ENCODE measurements around the gene PCAT6.

PCAT6 gene

DNA sequence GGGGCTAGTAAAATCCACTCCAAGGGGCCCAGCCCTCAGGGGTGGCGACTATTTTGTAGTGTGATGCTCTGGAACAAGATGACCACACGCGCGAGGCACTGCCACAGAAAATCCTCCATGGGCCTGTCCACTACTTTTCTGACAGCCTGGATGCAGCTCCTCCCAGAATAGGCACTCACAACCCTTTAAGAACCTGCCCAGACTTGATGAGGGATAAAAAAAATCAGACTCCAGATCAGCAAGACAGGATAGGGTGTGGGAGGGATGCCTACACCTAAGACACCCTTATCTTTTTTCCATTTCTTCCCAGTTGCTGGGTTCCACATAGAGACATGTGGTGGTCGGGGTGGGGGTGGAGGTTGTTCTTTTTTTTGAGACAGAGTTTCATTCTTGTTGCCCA is 33.5 kb downstream of the PCAT6 start:
- no peak for DNase-seq (ENCODE audit: low read depth in 2 of 2, low spot score in 1 of 2)

DNA sequence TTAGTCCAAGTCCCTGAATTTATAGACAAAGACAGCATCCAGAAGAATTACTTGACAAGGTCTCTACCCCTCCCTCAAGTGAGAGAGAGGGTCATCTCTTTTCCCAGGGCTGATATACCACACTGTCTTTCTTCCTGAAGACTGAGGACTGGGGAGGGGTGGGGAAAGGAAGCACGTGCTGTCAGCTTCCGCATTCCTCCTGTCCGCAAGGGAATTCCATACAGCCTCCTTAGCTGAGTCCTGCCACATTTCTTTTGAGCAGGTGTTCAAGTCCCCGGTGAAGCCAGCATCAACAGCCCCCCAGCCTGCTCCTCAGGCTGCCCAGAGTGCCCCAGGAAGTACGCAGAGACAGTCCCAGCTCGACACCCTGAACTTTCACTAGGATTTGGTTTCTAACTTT is 34.2 kb downstream of the PCAT6 start:
- DNase-seq (ENCODE audit: low read depth in 2 of 2, low spot score in 1 of 2), result no peak

DNA sequence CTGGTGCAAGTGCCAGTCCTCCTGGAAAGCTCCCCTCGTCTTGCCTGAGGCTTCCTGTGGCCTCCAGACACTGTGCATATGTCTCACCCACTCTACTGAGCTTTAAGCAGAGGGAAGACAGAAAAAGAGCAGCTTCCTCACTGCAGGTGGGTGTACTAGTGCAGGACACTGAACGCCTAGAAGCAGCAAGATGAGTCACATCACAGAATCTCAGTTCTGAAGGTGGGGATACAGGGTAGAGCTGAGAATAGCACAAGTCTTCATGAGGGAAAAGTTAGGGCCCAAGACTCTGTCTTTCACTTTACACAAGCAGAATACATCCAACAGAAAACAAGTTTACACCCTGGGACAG is 37.4 kb downstream of the PCAT6 start:
- no peak for DNase-seq (ENCODE audit: low read depth in 2 of 2, low spot score in 1 of 2)

DNA sequence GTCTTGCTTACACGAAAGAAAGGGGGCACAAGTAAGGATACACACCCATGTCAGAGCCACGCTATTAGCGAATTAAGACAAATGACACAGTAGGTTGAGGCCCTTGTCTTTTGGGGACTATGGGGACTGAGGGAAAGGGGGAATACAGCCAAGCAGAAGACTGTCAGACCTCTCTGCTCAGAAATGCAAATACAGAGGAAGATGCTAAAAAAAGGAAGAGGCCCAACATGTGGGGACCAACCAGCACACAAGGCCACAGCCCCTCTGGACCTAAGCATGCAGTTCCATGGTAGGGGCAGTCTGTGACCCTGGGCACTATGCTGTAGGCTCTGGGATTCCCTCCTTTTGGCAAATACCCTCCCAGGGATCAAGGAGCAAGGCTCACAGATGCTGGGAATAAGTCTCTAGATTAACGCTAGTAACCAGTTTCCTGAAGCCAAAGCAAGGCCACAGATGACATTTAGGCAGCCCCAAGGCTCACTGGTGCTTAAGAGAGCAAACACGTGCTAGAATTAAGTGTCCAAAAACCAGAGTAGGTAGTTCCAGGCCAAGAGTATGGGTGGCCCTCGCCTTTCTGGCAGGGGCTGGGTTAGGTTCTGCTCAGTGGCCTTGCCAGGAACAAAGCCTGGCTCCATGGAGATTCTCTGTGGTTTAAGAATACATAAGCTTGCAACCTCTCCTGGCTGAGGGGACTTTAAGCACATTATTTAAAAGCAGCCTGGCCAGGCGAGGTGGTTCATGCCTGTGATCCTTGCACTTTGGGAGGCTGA is 40.0 kb downstream of the PCAT6 start:
- DNase-seq (ENCODE audit: low read depth in 2 of 2, low spot score in 1 of 2), result no peak

DNA sequence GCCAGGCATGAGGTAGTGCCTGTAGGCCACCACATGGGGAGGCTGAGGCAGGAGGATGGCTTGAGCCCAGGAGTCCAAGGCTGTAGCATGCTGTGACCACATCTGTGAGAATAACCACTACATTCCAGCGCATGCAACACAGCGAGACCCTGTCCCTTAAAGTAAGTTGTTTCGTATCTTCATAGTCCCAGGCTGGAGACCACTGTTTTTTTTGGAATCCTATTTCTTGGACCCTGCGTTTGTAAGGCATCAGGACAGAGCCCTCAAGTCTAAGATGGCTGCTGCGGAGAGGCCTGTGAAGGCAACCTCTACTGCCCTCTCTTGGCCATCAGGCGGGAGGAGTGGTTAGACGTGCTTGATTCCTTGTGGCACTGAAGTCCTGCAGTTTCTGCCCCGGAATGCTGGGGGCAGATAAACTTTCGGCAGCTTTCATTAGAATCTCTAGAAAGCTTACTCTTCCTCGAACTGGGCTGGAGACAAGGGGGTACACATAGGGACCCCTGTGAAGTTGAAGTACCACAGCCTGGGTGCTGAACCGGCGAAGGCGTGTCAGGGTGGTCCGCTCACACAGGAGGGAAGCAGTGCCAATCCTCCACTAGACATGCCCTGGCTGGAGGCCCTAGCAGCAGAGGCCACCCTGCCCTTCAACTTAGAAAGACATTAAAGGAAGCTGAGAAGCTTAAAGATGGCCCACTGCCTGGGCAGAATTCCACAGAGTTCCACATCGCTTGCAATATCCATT is 41.6 kb downstream of the PCAT6 start:
- no peak for DNase-seq (ENCODE audit: low read depth in 2 of 2, low spot score in 1 of 2)

DNA sequence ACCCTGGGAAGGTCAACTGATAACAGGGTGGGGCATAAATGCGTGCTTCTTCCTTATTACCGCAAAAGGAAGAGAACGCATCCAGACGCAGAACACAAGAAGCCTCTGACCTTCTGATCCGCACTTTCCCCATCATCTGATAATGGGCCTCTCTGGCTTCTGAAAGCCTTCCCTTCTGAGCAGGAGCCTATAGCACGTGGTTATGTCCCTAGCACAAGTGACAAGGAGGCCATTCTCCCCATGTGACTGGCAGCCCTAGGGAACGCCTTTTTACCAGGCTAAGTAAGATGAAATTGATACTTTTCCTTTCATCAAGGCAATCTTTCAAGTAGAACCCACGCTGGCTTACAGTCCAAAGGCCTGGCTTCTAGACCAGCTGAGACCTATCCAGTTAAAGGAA is 44.0 kb downstream of the PCAT6 start:
- no peak for DNase-seq (ENCODE audit: low read depth in 2 of 2, low spot score in 1 of 2)

DNA sequence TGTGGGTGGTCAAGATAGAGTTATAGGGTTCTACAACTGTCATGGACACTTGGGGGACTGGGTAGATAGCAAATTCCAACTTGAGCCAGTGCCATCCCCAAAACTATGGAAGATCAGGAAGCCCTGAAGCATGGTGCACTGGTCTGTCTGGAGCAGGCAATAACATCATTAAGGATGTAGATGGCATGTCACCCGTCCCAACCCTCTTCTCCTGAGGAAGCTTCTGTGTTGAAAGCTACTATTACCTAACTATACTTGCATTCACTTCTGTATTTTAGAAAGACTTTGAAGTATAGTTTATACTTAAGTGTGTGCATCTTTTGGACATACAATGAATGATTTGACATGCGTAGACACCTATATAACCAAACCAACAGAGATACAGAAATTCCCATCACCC is 45.3 kb downstream of the PCAT6 start:
- no peak for DNase-seq (ENCODE audit: low read depth in 2 of 2, low spot score in 1 of 2)

DNA sequence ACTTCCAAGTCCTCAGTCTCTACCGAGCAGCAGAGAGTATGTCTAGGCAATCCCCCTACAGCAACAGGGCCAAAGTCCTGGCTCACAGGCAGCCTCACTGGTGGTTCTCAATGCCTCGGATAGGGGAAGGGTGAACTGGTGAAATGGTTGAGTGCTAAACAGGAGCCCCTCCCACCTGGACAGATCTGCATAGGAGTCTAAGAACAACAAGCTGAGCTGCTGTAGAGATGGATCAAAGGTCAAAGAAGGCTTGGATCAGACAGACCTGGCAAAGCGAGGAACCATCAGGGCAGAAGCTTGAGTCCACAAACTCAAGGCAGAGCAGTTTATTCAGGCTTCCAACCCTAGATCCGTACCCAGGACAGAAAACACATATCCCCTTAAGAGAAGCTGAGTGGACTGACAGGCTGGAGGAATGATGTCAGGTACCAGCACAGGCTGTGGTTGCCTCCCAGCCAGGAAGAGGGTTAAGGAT is 46.4 kb downstream of the PCAT6 start:
- no peak for DNase-seq (ENCODE audit: low read depth in 2 of 2, low spot score in 1 of 2)

DNA sequence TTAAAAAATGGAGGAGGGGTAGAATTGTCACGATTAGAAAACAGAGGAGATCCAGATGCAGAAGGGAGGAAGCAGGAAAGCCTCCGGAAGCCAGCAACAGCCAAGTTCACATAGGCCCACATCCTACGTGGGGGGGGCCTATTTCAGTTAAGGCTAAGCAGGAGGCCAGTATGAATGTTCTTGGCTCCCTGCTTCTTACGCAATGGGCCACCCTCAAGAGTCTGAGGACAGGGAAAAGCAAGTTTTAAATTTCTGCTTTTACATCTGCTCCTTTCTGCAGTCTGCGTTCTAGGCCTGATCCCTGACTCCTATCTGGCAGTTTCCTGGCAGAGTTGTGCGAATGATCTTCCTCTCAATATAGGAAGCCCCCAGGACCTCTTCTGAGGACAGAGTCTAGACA is 47.6 kb downstream of the PCAT6 start:
- no peak for DNase-seq (ENCODE audit: low read depth in 2 of 2, low spot score in 1 of 2)

DNA sequence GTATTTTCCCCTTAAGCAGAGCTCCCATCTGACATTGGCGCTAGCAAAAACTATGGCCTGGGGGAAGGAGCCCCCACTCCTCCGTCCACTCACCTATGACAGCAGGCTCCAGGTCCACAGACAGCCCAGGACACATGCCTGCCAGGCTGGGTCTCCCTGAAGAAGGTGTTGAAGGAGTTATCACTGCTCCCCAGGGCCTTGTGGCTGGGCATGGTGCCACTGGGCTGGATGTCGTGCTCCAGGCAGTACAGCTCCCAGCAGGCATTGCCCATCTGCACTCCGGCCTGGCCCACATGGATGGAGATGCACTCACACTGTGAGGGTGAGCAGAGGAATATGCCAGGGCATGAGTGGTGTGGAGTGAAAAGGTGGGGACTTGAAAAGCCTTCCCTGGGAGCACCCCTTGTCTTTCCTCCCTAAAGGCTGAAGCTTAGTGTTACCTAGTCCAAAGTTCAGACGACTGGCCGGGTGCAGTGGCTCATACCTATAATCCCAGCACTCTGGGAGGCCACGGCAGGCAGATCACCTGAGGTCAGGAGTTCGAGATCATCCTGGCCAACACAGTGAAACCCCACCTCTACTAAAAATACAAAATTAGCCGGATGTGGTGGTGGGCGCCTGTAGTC is 48.1 kb downstream of the PCAT6 start:
- DNase-seq (ENCODE audit: low read depth in 2 of 2, low spot score in 1 of 2), result no peak

DNA sequence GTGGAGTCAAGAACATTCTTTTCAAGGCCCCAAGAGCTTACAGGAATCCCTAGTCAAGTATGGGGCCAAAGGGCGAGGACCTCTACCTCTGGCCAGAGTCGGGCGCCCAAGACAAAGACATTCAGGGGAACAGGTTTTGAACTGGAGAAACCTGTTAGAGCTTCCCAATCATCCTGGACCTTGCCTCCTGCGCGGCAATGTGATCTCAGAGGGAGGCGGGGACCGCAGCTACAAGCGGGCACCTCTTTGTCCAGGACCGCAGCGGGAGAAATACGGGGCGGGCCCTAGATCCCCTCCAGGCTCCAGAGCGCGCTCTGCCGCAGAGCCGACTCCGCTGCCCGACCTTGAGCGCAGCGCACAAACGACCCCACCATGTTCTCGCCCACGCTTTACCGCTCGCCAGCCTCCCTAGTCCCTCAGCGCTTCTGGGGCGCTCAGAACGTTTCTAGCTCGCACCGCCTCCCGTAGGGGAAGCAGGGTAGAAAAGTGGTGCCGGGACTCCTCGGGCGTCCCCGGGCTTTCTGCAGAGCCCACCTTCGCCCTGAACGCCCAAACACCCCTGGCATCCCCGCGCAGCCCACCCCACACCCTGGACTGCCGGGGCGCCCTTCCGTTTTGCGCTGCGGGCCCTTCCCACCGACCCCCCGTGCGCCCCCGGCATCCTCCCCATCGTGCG is 50.1 kb downstream of the PCAT6 start:
- no peak for DNase-seq (ENCODE audit: low read depth in 2 of 2, low spot score in 1 of 2)
